HUES6 (cell line): Measurements from ENCODE around the gene MYBBP1A.
A peak's percentile ranks its signal among the peaks of the same experiment; 100 is the strongest.

Experiments
- H3K27ac ChIP-seq: 2 replicates; pipeline ENCODE4 v1.7.0; 2013; ENCODE audit warnings: low read depth, mild to moderate bottlenecking, low read length, inconsistent platforms
- H3K27me3 ChIP-seq: 2 replicates; pipeline ENCODE4 v1.6.1; 2013; ENCODE audit warnings: low read length; ENCODE audit not compliant: control insufficient read depth, insufficient read depth
- H3K36me3 ChIP-seq: 2 replicates; pipeline ENCODE4 v1.6.1; 2013; ENCODE audit warnings: low read length; ENCODE audit not compliant: control insufficient read depth, insufficient read depth
- H3K4me1 ChIP-seq: 2 replicates; pipeline ENCODE4 v1.6.1; 2013; ENCODE audit warnings: low read length; ENCODE audit not compliant: control insufficient read depth, insufficient read depth
- H3K4me3 ChIP-seq: 2 replicates; pipeline ENCODE4 v1.5.1; 2013; ENCODE audit warnings: low read depth, low read length
- H3K9ac ChIP-seq: one replicate; pipeline ENCODE4 v1.6.1; 2013; ENCODE audit warnings: mild to moderate bottlenecking, low read length
- H3K9me3 ChIP-seq: 2 replicates; pipeline ENCODE4 v1.6.1; 2013; ENCODE audit warnings: low read depth, low read length; ENCODE audit not compliant: control insufficient read depth, insufficient read depth

Gene MYBBP1A

GRCh38 chr17:4504188-4504587, 51.0 kb downstream of the MYBBP1A start:
- Histone ChIP-seq H3K9ac (no peak overlapping the region), H3K36me3 (no peaks in the 10 kb centered on the region), H3K27me3 (peaks cover 60% of the 10 kb centered on the region), H3K4me3 (no peak overlapping the region), H3K27ac (no peak overlapping the region), H3K9me3 (no peaks in the 10 kb centered on the region), H3K4me1 (peaks cover 26% of the 10 kb centered on the region; the same call in 1 of the 2 replicates)

DNA sequence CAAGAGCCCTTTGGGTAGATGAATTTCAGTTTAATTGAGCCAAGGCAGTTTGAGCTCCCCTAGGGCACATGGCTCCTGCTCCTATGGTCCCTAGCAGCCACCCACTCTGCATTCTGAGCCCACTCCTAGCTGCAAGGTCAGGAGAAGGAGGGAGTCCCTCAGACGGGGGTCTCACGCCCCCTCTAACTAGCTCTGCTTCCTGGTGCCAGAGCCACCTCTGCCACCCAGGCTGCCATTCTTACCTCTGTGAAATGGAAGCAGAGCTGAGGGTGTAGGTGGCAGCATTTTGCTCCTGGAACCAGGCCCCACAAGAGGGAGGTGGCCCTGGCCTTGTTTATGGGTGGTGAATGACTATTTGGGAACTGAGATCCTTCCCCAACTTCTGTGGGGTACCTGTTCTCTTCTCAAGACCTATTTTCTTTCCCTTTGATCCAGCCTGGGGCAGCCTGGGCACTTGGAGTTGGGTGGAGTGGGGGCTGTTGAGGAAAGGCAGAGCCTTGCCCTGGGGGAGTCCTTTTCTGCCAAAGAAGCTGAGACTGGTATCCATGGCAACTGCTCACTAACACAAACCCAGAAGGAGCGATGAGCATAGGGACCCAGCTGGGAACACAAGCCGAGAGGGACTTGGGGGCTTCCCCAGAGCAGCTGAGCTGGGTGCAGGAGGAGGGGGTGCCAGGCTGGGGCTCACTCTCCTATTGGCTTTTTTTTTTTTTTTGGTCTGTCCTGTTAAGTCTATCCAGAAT, 51.7 kb downstream of the MYBBP1A start:
- Histone ChIP-seq H3K36me3 (no peaks in the 10 kb centered on the region), H3K27me3 (peaks cover 63% of the 10 kb centered on the region), H3K4me1 (peaks cover 26% of the 10 kb centered on the region; the same call in 1 of the 2 replicates), H3K9ac (no peak overlapping the region), H3K9me3 (no peaks in the 10 kb centered on the region), H3K4me3 (no peak overlapping the region), H3K27ac (no peak overlapping the region)

- Histone ChIP-seq H3K9me3 (no peaks in the 10 kb centered on the region), H3K9ac (no peak overlapping the region), H3K27me3 (peaks cover 72% of the 10 kb centered on the region), H3K4me1 (peaks cover 26% of the 10 kb centered on the region; the same call in 1 of the 2 replicates), H3K4me3 (no peak overlapping the region), H3K27ac (no peak overlapping the region), H3K36me3 (no peaks in the 10 kb centered on the region)
These were observed 52.6 kb downstream of the MYBBP1A start for GRCh38 chr17:4502466-4503154.

- H3K9me3 ChIP-seq = no peaks in the 10 kb centered on the region
- H3K4me3 ChIP-seq = no peak overlapping the region
- H3K9ac ChIP-seq = no peak overlapping the region
- H3K27ac ChIP-seq = no peak overlapping the region
- no peaks in the 10 kb centered on the region for H3K36me3 ChIP-seq
- peaks cover 26% of the 10 kb centered on the region; the same call in 1 of the 2 replicates for H3K4me1 ChIP-seq
- peaks cover 83% of the 10 kb centered on the region for H3K27me3 ChIP-seq
These were observed 53.8 kb downstream of the MYBBP1A start for GRCh38 chr17:4501295-4501949.

- Histone ChIP-seq H3K4me3 (peak overlapping the region; percentile 50), H3K9me3 (no peaks in the 10 kb centered on the region), H3K27me3 (peaks cover 78% of the 10 kb centered on the region), H3K36me3 (no peaks in the 10 kb centered on the region), H3K27ac (no peak overlapping the region), H3K9ac (no peak overlapping the region), H3K4me1 (peaks cover 22% of the 10 kb centered on the region; the same call in 1 of the 2 replicates)
These were observed 55.0 kb downstream of the MYBBP1A start for GRCh38 chr17:4500191-4500571.

DNA sequence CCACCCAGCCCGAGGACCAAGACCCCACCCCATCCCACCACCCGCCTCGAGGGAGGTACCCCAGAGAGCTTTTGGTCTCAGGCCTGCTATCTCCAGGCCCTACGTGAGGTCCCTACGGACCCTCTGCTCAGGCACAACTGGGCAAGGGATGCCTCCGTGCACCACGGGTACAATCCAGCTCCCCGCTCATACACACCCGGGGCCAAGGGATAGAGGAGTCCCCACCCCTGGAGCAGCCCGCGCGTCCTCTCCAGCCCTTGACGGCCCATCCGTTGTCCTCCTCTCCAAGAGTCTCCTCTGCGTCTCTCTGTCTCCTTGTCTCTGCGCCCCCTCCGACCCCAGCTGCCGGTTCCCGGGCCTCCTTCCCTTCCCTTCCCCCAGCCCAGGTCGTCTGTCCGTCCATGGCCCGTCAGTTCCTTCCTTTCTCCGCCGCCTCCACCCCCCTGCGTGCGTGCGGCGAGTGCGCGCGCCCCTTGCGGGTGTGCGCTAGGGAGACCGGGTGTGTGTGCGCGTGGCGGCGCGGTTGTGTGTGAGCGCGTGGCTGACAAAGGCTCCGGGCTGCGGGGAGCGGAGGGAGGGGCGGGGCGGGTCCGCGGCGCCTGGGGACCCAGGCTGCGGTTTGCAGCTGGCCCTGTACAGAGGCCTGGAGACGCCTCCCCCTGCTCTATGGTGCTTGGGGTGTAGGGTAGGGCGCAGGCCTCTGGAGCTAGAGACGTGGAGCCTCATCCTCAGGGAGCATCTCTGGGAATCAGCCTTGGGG, 55.6 kb downstream of the MYBBP1A start:
- Histone ChIP-seq H3K9me3 (no peaks in the 10 kb centered on the region), H3K4me1 (peaks cover 17% of the 10 kb centered on the region; the same call in 1 of the 2 replicates), H3K36me3 (no peaks in the 10 kb centered on the region), H3K27me3 (peaks cover 73% of the 10 kb centered on the region), H3K27ac (no peak overlapping the region), H3K9ac (no peak overlapping the region), H3K4me3 (peak overlapping the region; percentile 50)

DNA sequence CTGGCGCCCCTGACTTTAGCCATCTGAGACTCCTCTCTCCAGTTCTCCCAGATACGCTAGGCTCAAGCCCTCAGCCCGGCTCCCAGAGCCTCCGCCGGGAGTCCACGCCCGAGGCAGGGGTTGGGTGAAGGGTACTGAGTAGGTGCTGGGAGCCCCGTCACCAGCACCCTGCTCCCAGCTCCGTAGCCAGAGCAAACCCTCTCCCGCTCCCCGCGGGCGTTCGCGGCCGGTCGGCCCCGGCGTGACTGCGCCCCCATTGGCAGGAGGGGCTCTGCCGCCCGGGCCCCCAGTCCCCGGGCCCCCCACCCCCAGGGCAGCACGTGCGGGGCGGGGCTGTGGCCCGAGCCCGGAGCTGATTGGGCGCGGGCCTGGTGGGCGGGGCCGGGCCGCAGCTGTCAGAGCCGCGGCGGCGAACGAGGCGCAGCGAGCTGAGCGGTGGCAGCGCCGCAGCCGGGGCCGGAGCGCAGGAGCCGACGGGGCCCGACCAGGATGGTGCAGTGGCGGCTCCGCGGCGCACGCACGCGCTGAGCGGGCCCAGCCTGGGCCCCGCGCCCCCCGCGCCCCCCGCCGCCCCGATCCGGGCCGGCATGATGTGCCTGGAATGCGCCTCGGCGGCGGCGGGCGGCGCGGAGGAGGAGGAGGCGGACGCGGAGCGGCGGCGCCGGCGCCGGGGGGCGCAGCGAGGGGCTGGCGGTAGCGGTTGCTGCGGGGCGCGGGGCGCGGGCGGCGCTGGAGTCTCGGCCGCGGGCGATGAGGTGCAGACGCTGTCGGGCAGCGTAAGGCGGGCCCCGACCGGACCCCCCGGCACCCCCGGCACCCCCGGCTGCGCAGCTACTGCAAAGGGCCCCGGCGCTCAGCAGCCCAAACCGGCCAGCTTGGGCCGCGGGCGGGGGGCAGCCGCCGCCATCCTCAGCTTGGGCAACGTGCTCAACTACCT, 56.5 kb downstream of the MYBBP1A start, which contains the start of gene SPNS2:
Gene SPNS2, plus strand, starts transcription at position 421 of the 937 bp plus-strand sequence. Its CDS starts 167 bp downstream, at position 588.
- Histone ChIP-seq H3K27me3 (peaks cover 67% of the 10 kb centered on the region), H3K36me3 (no peaks in the 10 kb centered on the region), H3K4me3 (peak within 1 kb of the TSS; percentile 56), H3K4me1 (peaks cover 17% of the 10 kb centered on the region; the same call in 1 of the 2 replicates), H3K9me3 (no peaks in the 10 kb centered on the region), H3K9ac (no peak within 1 kb of the TSS), H3K27ac (no peak within 1 kb of the TSS)

- Histone ChIP-seq H3K9me3 (no peaks in the 10 kb centered on the region), H3K9ac (no peak overlapping the region), H3K36me3 (no peaks in the 10 kb centered on the region)
These were observed 57.9 kb downstream of the MYBBP1A start for GRCh38 chr17:4497101-4497824.

DNA sequence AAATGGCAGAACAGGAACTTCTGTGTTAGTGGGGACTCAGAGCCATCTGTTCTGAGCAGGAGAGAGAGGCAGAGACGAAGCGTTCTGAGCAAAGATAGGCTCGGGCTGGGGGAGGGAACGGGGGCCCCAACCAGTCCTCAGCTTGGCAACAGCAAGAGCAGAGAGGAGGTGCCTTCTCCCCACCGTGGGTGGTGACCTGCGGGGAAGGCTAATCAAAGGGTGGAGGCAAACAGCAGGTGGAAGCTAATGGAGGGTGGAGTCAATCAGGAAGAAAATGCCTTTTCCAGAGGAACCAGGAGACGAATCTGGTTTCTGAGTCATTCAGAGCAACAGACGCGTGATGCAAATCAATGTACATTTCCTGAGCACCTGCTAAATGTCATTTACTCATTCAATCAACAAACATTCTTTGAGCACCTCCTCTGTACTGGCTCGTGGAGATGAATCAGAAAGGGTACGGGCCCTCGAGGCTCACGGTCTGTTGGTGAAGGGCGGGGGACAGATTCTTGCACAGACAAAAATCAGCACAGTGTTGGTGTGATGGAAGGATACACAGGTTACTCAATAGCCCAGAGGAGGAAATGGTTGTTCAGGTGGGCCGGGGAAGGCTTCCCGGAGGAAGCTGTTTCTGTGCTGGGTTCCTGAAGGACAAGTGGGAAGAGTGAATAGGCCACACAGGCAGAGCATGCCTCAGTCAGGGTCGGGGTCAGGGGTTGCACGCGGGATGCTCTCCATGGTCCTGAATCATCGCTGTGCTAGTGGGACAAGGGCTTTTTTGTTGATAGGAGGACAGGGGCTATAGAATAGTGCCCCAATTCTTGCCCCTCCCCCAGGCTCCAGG, 62.2 kb downstream of the MYBBP1A start:
- Histone ChIP-seq H3K9ac (no peak overlapping the region), H3K27ac (no peak overlapping the region), H3K9me3 (no peaks in the 10 kb centered on the region), H3K27me3 (peaks cover 17% of the 10 kb centered on the region), H3K36me3 (no peaks in the 10 kb centered on the region), H3K4me3 (no peak overlapping the region), H3K4me1 (peaks cover 3% of the 10 kb centered on the region)

More at GRCh38 chr17:4497101-4497824, 57.9 kb downstream of the MYBBP1A start:
- Histone ChIP-seq H3K4me1 (peaks cover 11% of the 10 kb centered on the region), H3K27me3 (peaks cover 54% of the 10 kb centered on the region), H3K27ac (no peak overlapping the region), H3K4me3 (no peak overlapping the region)
